Tibial nerve (tissue), 4 donors: Measurements from ENCODE around the gene TNIK.

Experiments
- CTCF ChIP-seq, 5 experiments: fragments of 200-600 bp in 3 of 5; fragments of 450-650 bp in 2 of 5; sonication (generic) in 3 of 5; IDR thresholded peaks; one replicate each; pipeline ENCODE4 v1.5.1; 2016 to 2019; ENCODE audit warnings: antibody characterized with exemption in 5 of 5, mild to moderate bottlenecking in 3 of 5, moderate library complexity in 2 of 5
- EP300 ChIP-seq, 2 donors: sonication (generic); formaldehyde crosslinking; IDR thresholded peaks; one replicate each; pipeline ENCODE4 v1.6.1; 2017; ENCODE audit warnings: antibody characterized with exemption in 2 of 2, mild to moderate bottlenecking in 1 of 2
- POLR2A ChIP-seq, 2 donors: fragments of 450-650 bp; IDR thresholded peaks; one replicate each; pipeline ENCODE4 v1.6.1; 2017; ENCODE audit warnings: antibody characterized with exemption in 2 of 2, mild to moderate bottlenecking in 2 of 2, moderate library complexity in 2 of 2

- TF ChIP-seq CTCF (IDR thresholded peaks at IDR 0.05) (no peak), POLR2A (IDR thresholded peaks at IDR 0.05) (no peak), EP300 (IDR thresholded peaks at IDR 0.05) (no peak)
Observed at GRCh38 chr3:171333784-171334464, 126.3 kb downstream of the TNIK start.
